ENCODE measurements around the gene BIN1.

DNA sequence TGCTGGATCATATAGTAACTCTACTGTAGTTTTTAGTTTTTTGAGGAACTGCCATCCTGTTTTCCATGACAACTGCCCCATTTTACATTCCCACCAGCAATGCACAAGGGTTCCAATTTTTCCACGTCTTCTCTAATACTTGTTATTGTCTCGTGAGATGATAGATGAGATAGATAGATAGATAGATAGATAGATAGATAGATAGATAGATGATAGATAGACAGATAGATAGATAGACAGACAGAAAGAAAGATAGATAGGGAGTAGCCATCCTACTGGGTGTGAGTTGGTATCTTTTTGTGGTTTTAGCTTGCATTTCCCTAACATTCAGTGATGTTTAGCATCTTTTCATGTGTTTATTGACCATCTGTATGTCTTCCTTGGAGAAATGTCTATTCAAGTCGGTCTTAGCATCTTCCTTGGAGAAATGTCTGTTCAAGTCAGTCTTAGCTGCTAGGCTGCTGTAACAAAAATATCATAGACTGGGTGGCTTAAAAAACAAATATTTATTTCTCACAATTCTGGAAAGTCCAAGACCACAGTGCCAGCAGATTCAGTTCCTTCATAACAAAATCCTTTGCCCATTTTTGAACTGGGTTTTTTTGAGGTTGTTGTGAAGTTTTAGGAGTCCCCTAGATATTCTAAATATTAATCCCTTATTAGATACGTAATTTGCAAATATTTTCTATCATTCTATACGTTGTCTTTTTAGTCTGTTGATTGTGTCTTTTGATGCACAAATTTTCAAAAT, 98.5 kb downstream of the BIN1 start:
- TF ChIP-seq CTCF (IDR thresholded peaks at IDR 0.05) (no peak), POLR2A (IDR thresholded peaks at IDR 0.05) (no peak)
